HepG2 (cell line): ENCODE data around the gene KRT17. TPM values are rescaled to one million over a fixed set of nuclear protein-coding genes. Genes with fewer than 3 reads are reported as not detected.

ENCODE experiments used
- ATAC-seq: fragments of 200-7000 bp; cut with Tn5 transposase; 3 replicates; pipeline ENCODE4 v1.9.1; 2020; ENCODE audit warnings: mild to moderate bottlenecking, moderate library complexity
- BruUV-seq: library from RNA; stranded (reverse); fragments of 400-500 nt; replicated peaks from 2 replicates; lab custom pipeline; 2021; lab: Mats Ljungman, UMichigan
- CTCF ChIA-PET: fragments of 300-600 bp; formaldehyde crosslinking; extraction: SDS; loops from one replicate; lab custom pipeline; 2021; ENCODE audit warnings: low total read pairs, inconsistent platforms, low intra/inter-chr PET ratio; lab: Yijun Ruan, JAX
- POLR2A ChIA-PET: fragments of 350-600 bp; sonication (Branson Sonifier 250); formaldehyde crosslinking; loops from one replicate; lab custom pipeline; 2020; ENCODE audit warnings: antibody characterized with exemption, inconsistent platforms; lab: Yijun Ruan, JAX
- DNase-seq: peaks from one replicate; pipeline ENCODE4 v3.0.0-alpha.2; 2015; ENCODE audit warnings: low spot score
- FAIRE-seq: peaks from 3 replicates; lab custom pipeline; 2011; peaks lifted over from hg19 to GRCh38; lab: Jason Lieb, UNC
- H2AFZ ChIP-seq: one replicate; pipeline ENCODE4 v1.6.1; 2011; ENCODE audit warnings: low read length, inconsistent platforms
- H3K27ac ChIP-seq: fragments of 300-600 bp; 3 replicates; pipeline ENCODE4 v1.8.0; 2011; ENCODE audit warnings: mixed run types, mild to moderate bottlenecking, mixed read lengths, low read length, inconsistent platforms; ENCODE audit not compliant: insufficient read depth; ENCODE audit errors: extremely low read length
- H3K27me3 ChIP-seq, 2 experiments: fragments of 200-600 bp in 1 of 2; 2 replicates in 1 of 2; 3 replicates in 1 of 2; pipeline versions ENCODE4 v1.6.0 to v1.8.0; 2011; ENCODE audit warnings: low read length in 2 of 2, mild to moderate bottlenecking in 2 of 2, moderate library complexity in 2 of 2, inconsistent platforms in 1 of 2; ENCODE audit not compliant: insufficient read depth in 2 of 2, control insufficient read depth in 1 of 2
- H3K36me3 ChIP-seq, 2 experiments: fragments of 200-600 bp in 1 of 2; replicated peaks in 1 of 2; 2 replicates in 1 of 2; 3 replicates in 1 of 2; pipeline versions ENCODE4 v1.5.1 to v1.8.0; 2011; ENCODE audit warnings: low read length in 2 of 2, inconsistent platforms in 1 of 2; ENCODE audit not compliant: insufficient read depth in 2 of 2, control insufficient read depth in 1 of 2
- H3K4me1 ChIP-seq: 2 replicates; pipeline ENCODE4 v1.5.1; 2012; ENCODE audit warnings: low read length, inconsistent platforms; ENCODE audit not compliant: insufficient read depth
- H3K4me2 ChIP-seq: 2 replicates; pipeline ENCODE4 v1.6.0; 2011; ENCODE audit warnings: low read depth, low read length, inconsistent platforms
- H3K4me3 ChIP-seq, 3 experiments: fragments of 200-600 bp in 1 of 3; sonication (generic), shearing (Covaris generic) in 1 of 3; replicated peaks in 1 of 3; 2 replicates each; pipeline ENCODE4 v1.5.1; 2011 to 2016; ENCODE audit warnings: low read length in 3 of 3, inconsistent platforms in 2 of 3, low read depth in 2 of 3, mild to moderate bottlenecking in 2 of 3, control low read depth in 1 of 3, mixed read lengths in 1 of 3; ENCODE audit not compliant: insufficient read depth in 1 of 3
- H3K79me2 ChIP-seq: one replicate; pipeline ENCODE4 v1.6.1; 2011; ENCODE audit warnings: low read length, inconsistent platforms; ENCODE audit not compliant: insufficient read depth
- H3K9ac ChIP-seq: 2 replicates; pipeline ENCODE4 v1.6.0; 2011; ENCODE audit warnings: mild to moderate bottlenecking, low read depth, low read length, inconsistent platforms; ENCODE audit not compliant: insufficient read depth
- H3K9me3 ChIP-seq: 2 replicates; pipeline ENCODE4 v1.5.1; 2012; ENCODE audit warnings: mild to moderate bottlenecking, low read length
- H4K20me1 ChIP-seq: 2 replicates; pipeline ENCODE4 v1.6.0; 2011; ENCODE audit warnings: inconsistent platforms, mild to moderate bottlenecking, low read length, moderate library complexity; ENCODE audit not compliant: insufficient read depth
- DR1 ChIP-seq: sonication (generic); formaldehyde crosslinking; IDR thresholded peaks from 2 replicates; pipeline ENCODE4 v1.8.0; 2021; ENCODE audit warnings: mild to moderate bottlenecking, missing genetic modification reagents, inconsistent platforms
- HOXA7 ChIP-seq: sonication (generic); formaldehyde crosslinking; IDR thresholded peaks from 2 replicates; pipeline ENCODE4 v1.8.1; 2022; ENCODE audit warnings: mild to moderate bottlenecking, missing genetic modification reagents, moderate library complexity
- KLF13 ChIP-seq: sonication (generic); formaldehyde crosslinking; IDR thresholded peaks from 2 replicates; pipeline ENCODE4 v1.4.0; 2020; ENCODE audit warnings: mild to moderate bottlenecking, missing genetic modification reagents
- LCORL ChIP-seq, 2 experiments: fragments of 450-650 bp in 1 of 2; sonication (generic) in 1 of 2; formaldehyde crosslinking in 1 of 2; IDR thresholded peaks; 2 replicates each; pipeline versions ENCODE4 v1.5.0 to v1.6.1; 2017 to 2020; ENCODE audit warnings: antibody characterized with exemption in 1 of 2, missing genetic modification reagents in 1 of 2
- MEF2D ChIP-seq: sonication (generic); formaldehyde crosslinking; IDR thresholded peaks from 2 replicates; pipeline ENCODE4 v1.5.1; 2020; ENCODE audit warnings: mild to moderate bottlenecking, missing genetic modification reagents
- PRDM15 ChIP-seq: sonication (generic); formaldehyde crosslinking; IDR thresholded peaks from 2 replicates; pipeline ENCODE4 v1.4.0; 2020; ENCODE audit warnings: missing genetic modification reagents
- ZBTB44 ChIP-seq: sonication (generic); formaldehyde crosslinking; IDR thresholded peaks from 2 replicates; pipeline ENCODE4 v1.4.0; 2020; ENCODE audit warnings: missing genetic modification reagents
- ZHX2 ChIP-seq, 2 experiments: sonication (generic) in 1 of 2; formaldehyde crosslinking in 1 of 2; IDR thresholded peaks; 2 replicates each; pipeline versions ENCODE4 v1.6.1 to v1.9.0; 2014 to 2022; ENCODE audit warnings: antibody characterized with exemption in 1 of 2, borderline replicate concordance in 1 of 2, inconsistent platforms in 1 of 2, low read depth in 1 of 2, missing genetic modification reagents in 1 of 2
- ZNF367 ChIP-seq: sonication (generic); formaldehyde crosslinking; IDR thresholded peaks from 2 replicates; pipeline ENCODE4 v1.4.0; 2020; ENCODE audit warnings: missing genetic modification reagents, borderline replicate concordance
- ZNF720 ChIP-seq: sonication (generic); formaldehyde crosslinking; IDR thresholded peaks from 2 replicates; pipeline ENCODE4 v1.4.0; 2020; ENCODE audit warnings: missing genetic modification reagents
- ZNF768 ChIP-seq: sonication (generic); formaldehyde crosslinking; IDR thresholded peaks from 2 replicates; pipeline ENCODE4 v1.4.0; 2020; ENCODE audit warnings: missing genetic modification reagents
- WGBS: methylation state at CpG from one replicate; pipeline ENCODE4 v1.1.6; 2017; ENCODE audit warnings: low lambda C conversion rate; 5-methylcytosine and 5-hydroxymethylcytosine counted together
- in situ Hi-C: cut with HindIII; loops from 2 replicates; pipeline ENCODE4 v1.10.0; 2017; ENCODE audit warnings: low pct_unique_long_range_greater_than_20kb; ENCODE audit not compliant: extremely low pct_ligation_motif_present
- intact Hi-C: fragments of 100-400 bp; cut with micrococcal nuclease; formaldehyde crosslinking; loops from one replicate; pipeline ENCODE4 v1.10.0; 2022; ENCODE audit not compliant: unreplicated experiment
- polyA plus RNA-seq, 8 experiments: library from polyadenylated mRNA; depleted of rRNA in 3 of 8; stranded (reverse) in 7 of 8; unstranded in 1 of 8; fragments of >200 nt; fragmentation: Illumina TruSeq in 4 of 8; extraction: Trizol in 4 of 8; gene quantifications; 2 replicates each; pipeline versions ENCODE4 v1.2.1 to v1.2.3, GENCODE V29; 2011 to 2016; ENCODE audit warnings: low read depth in 4 of 8, missing spikeins in 1 of 8, mixed read lengths in 1 of 8; ENCODE audit not compliant: insufficient read depth in 1 of 8
- total RNA-seq, 5 experiments: library from RNA; depleted of rRNA; stranded (reverse); fragments of >200 nt; fragmentation: Illumina TruSeq; extraction: Trizol; gene quantifications; 2 replicates each; pipeline ENCODE4 v1.2.3, GENCODE V29; 2016; ENCODE audit warnings: low read depth in 1 of 5

The KRT17 gene
- total and polyA plus RNA-seq, 2 of the 13 experiments (the other 11 are each of a cell fraction or from before 2014, with no cell fraction given): 0.38 to 0.82 TPM

GRCh38 chr17:41665566-41666236 is 41.3 kb upstream of the KRT17 start:
- Histone ChIP-seq H3K9me3 (no peaks in the 10 kb centered on the region), H3K4me1 (peaks cover 47% of the 10 kb centered on the region), H3K4me2 (peak overlapping the region; percentile 100), H3K27me3 (peaks cover 0 to 16% of the 10 kb centered on the region in 2 experiments; a peak in 2 of 5 replicates), H2AFZ (peak overlapping the region; percentile 92), H3K9ac (peak overlapping the region; percentile 59), H3K27ac (no peak overlapping the region), H4K20me1 (no peaks in the 10 kb centered on the region), H3K36me3 (no peaks in the 10 kb centered on the region), H3K4me3 (peak overlapping the region; percentile 54 to 80 (median 55)), H3K79me2 (no peaks in the 10 kb centered on the region)
- in situ Hi-C loops (no loop called here), intact Hi-C loops (loop anchor here (1.0 to 10.0 kb wide), 4 partner anchors 23 to 1051 kb away; partner anchors contain the start of gene EIF1)
- FAIRE-seq (peak; percentile 54), DNase-seq (peak; percentile 68), ATAC-seq (peak; percentile 87)
- CTCF ChIA-PET: interaction anchor here (1.4 to 8.5 kb wide), 5 partner anchors 16 to 862 kb away, joined by 3 to 242 read pairs (median 10); no protein-coding TSS in a partner anchor
- 3% methylated on average over 18 of the region's 39 CpGs for WGBS
- BruUV-seq: no TSS peak
- POLR2A ChIA-PET: interaction anchor here (0.9 to 6.3 kb wide), 6 partner anchors 10 to 847 kb away, joined by 3 to 102 read pairs (median 5); partner anchors contain the start of gene EIF1
- TF ChIP-seq ZNF367 (CRISPR knock-in tag) (no peak), DR1 (CRISPR knock-in tag) (no peak), PRDM15 (CRISPR knock-in tag) (no peak), ZBTB44 (no peak), KLF13 (CRISPR knock-in tag) (no peak), ZNF720 (no peak), ZHX2 (IDR thresholded peaks at IDR 0.05; ENCODE audit: low read depth) (peak; percentile 52; the same call in 1 of the 2 replicates), ZHX2 (CRISPR knock-in tag; IDR thresholded peaks at IDR 0.05; ENCODE audit: borderline replicate concordance) (no peak), MEF2D (peak; percentile 51; the same call in 1 of the 2 replicates), ZNF768 (peak; percentile 42; the same call in 1 of the 2 replicates), LCORL (IDR thresholded peaks at IDR 0.05) (no peak), LCORL (CRISPR knock-in tag; IDR thresholded peaks at IDR 0.05) (0 out of 2 replicates have a peak, but pooled peaks have one; percentile 34), HOXA7 (CRISPR knock-in tag) (no peak)
